ENCODE measurements around the gene SRD5A1.

DNA sequence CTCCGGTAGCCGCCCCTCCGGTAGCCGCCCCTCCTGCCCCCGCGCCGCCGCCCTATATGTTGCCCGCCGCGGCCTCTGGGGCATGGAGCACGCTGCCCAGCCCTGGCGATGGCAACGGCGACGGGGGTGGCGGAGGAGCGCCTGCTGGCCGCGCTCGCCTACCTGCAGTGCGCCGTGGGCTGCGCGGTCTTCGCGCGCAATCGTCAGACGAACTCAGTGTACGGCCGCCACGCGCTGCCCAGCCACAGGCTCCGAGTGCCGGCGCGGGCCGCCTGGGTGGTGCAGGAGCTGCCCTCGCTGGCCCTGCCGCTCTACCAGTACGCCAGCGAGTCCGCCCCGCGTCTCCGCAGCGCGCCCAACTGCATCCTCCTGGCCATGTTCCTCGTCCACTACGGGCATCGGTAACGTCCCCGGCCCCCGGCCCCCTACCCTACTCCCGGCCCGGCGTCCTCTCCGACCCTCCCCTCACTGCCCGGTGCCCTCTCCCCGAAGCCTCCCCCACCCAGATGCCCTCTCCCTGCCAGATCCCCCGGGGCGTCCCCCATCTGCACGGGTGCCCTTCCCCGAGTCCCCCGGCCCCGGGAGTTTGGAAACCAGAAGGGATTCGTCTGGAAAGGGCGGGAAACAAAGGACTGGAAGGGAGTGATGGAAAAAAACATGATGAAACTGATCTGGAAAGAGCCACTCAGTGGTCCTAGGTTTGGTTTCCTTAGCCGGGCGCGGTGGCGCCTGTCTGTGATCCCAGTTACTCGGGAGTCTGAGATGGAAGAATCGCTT is 417 bp downstream of the SRD5A1 start:
- TF ChIP-seq, protein P1, sequence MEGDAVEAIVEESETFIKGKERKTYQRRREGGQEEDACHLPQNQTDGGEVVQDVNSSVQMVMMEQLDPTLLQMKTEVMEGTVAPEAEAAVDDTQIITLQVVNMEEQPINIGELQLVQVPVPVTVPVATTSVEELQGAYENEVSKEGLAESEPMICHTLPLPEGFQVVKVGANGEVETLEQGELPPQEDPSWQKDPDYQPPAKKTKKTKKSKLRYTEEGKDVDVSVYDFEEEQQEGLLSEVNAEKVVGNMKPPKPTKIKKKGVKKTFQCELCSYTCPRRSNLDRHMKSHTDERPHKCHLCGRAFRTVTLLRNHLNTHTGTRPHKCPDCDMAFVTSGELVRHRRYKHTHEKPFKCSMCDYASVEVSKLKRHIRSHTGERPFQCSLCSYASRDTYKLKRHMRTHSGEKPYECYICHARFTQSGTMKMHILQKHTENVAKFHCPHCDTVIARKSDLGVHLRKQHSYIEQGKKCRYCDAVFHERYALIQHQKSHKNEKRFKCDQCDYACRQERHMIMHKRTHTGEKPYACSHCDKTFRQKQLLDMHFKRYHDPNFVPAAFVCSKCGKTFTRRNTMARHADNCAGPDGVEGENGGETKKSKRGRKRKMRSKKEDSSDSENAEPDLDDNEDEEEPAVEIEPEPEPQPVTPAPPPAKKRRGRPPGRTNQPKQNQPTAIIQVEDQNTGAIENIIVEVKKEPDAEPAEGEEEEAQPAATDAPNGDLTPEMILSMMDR (IDR thresholded peaks at IDR 0.05; ENCODE audit: insufficient read depth, low read length) = no peak
- TF ChIP-seq, protein P2, sequence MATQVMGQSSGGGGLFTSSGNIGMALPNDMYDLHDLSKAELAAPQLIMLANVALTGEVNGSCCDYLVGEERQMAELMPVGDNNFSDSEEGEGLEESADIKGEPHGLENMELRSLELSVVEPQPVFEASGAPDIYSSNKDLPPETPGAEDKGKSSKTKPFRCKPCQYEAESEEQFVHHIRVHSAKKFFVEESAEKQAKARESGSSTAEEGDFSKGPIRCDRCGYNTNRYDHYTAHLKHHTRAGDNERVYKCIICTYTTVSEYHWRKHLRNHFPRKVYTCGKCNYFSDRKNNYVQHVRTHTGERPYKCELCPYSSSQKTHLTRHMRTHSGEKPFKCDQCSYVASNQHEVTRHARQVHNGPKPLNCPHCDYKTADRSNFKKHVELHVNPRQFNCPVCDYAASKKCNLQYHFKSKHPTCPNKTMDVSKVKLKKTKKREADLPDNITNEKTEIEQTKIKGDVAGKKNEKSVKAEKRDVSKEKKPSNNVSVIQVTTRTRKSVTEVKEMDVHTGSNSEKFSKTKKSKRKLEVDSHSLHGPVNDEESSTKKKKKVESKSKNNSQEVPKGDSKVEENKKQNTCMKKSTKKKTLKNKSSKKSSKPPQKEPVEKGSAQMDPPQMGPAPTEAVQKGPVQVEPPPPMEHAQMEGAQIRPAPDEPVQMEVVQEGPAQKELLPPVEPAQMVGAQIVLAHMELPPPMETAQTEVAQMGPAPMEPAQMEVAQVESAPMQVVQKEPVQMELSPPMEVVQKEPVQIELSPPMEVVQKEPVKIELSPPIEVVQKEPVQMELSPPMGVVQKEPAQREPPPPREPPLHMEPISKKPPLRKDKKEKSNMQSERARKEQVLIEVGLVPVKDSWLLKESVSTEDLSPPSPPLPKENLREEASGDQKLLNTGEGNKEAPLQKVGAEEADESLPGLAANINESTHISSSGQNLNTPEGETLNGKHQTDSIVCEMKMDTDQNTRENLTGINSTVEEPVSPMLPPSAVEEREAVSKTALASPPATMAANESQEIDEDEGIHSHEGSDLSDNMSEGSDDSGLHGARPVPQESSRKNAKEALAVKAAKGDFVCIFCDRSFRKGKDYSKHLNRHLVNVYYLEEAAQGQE (IDR thresholded peaks at IDR 0.05; ENCODE audit: insufficient replicate concordance, low read depth) = no peak
- TF ChIP-seq POLR2AphosphoS5 (IDR thresholded peaks at IDR 0.05; ENCODE audit: low read depth) (no peak), GABPA (IDR thresholded peaks at IDR 0.05; ENCODE audit: low read depth) (no peak)

Measured in HL-60 (cell line).